ENCODE measurements around the gene SLC26A1.
A peak's percentile ranks its signal among the peaks of the same experiment; 100 is the strongest.

DNA sequence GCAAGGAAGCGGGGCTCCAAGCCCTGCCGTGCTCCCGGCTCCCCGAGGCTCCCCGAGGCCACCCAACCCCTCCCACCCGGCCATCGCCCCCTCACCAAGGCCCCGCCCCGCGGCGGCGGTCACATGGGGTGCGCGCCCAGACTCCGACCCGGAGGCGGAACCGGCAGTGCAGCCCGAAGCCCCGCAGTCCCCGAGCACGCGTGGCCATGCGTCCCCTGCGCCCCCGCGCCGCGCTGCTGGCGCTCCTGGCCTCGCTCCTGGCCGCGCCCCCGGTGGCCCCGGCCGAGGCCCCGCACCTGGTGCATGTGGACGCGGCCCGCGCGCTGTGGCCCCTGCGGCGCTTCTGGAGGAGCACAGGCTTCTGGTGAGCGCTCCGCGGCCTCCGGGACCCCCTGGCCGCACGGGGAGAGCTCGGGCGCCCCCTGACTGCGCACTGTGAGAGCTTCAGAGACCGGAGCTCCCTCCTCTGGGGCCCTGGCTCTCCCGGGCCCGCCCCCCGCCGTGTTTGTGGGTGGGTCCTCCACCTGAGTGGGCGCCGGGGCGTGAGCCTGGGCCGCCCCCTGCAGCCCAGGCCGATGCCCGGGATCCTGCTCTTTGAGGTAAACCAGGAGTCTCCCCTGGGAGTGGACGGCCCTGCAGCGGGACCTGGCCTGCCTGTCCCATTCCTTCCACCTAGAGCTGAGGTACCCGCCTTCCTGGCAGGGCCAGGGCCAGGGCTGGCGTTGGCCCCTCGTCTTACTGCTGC, 6.2 kb downstream of the SLC26A1 start, which contains the start of gene IDUA:
- TF ChIP-seq, protein P1, sequence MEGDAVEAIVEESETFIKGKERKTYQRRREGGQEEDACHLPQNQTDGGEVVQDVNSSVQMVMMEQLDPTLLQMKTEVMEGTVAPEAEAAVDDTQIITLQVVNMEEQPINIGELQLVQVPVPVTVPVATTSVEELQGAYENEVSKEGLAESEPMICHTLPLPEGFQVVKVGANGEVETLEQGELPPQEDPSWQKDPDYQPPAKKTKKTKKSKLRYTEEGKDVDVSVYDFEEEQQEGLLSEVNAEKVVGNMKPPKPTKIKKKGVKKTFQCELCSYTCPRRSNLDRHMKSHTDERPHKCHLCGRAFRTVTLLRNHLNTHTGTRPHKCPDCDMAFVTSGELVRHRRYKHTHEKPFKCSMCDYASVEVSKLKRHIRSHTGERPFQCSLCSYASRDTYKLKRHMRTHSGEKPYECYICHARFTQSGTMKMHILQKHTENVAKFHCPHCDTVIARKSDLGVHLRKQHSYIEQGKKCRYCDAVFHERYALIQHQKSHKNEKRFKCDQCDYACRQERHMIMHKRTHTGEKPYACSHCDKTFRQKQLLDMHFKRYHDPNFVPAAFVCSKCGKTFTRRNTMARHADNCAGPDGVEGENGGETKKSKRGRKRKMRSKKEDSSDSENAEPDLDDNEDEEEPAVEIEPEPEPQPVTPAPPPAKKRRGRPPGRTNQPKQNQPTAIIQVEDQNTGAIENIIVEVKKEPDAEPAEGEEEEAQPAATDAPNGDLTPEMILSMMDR (conservative IDR thresholded peaks at IDR 0.05), result peak; percentile 65
- TF ChIP-seq EZH2 (IDR thresholded peaks at IDR 0.05; ENCODE audit: low read depth), result no peak
